HG02943 (cell line): ENCODE results near the gene ZNF496.
"Not testable (repeated sequence)": the region's sequence is repeated elsewhere in the genome, so short reads cannot be mapped to it uniquely, and the experiment has no call there.

Experiments used
- ATAC-seq: cut with Tn5 transposase; IDR thresholded peaks from one replicate; pipeline ENCODE4 v1.9.1; 2021; ENCODE audit warnings: mild to moderate bottlenecking, low read depth, moderate library complexity; ENCODE audit not compliant: unreplicated experiment

ZNF496 gene

GRCh38 chr1:247296599-247297180 lies 35.0 kb downstream of the ZNF496 start:
- no peak for ATAC-seq

GRCh38 chr1:247295746-247296145 lies 35.9 kb downstream of the ZNF496 start:
- ATAC-seq = no peak

- no peak for ATAC-seq
These were observed 36.4 kb downstream of the ZNF496 start for GRCh38 chr1:247295274-247295684.

GRCh38 chr1:247294282-247294681 lies 37.4 kb downstream of the ZNF496 start:
- ATAC-seq = no peak

GRCh38 chr1:247293047-247293446 lies 38.6 kb downstream of the ZNF496 start:
- ATAC-seq = no peak

GRCh38 chr1:247291833-247292561 lies 39.7 kb downstream of the ZNF496 start:
- no peak for ATAC-seq

GRCh38 chr1:247291161-247291560 lies 40.5 kb downstream of the ZNF496 start:
- ATAC-seq = no peak

GRCh38 chr1:247290576-247290975 lies 41.1 kb downstream of the ZNF496 start:
- no peak for ATAC-seq

- not testable (repeated sequence) for ATAC-seq
These were observed 42.3 kb downstream of the ZNF496 start for GRCh38 chr1:247289274-247289892.

GRCh38 chr1:247288341-247288740 lies 43.3 kb downstream of the ZNF496 start:
- no peak for ATAC-seq

- ATAC-seq = no peak
These were observed 44.2 kb downstream of the ZNF496 start for GRCh38 chr1:247287460-247287859.

- no peak for ATAC-seq
These were observed 45.5 kb downstream of the ZNF496 start for GRCh38 chr1:247286134-247286670.

- ATAC-seq = no peak
These were observed 50.6 kb downstream of the ZNF496 start for GRCh38 chr1:247281001-247281574.

GRCh38 chr1:247277191-247277590 lies 54.5 kb downstream of the ZNF496 start:
- no peak for ATAC-seq

- no peak for ATAC-seq
These were observed 56.9 kb downstream of the ZNF496 start for GRCh38 chr1:247274605-247275256.

GRCh38 chr1:247273013-247273412 lies 58.7 kb downstream of the ZNF496 start:
- no peak for ATAC-seq

GRCh38 chr1:247270003-247270402 lies 61.7 kb downstream of the ZNF496 start:
- no peak for ATAC-seq

GRCh38 chr1:247269133-247269532 lies 62.5 kb downstream of the ZNF496 start:
- ATAC-seq = no peak

- no peak for ATAC-seq
These were observed 63.1 kb downstream of the ZNF496 start for GRCh38 chr1:247268390-247269045.

- ATAC-seq = no peak
These were observed 65.6 kb downstream of the ZNF496 start for GRCh38 chr1:247266053-247266452.
